ENCODE measurements around the gene CDC45. TPM values are rescaled to one million over a fixed set of nuclear protein-coding genes. Genes with fewer than 3 reads are reported as not detected.

Gene CDC45
- total RNA-seq, 2 donors from 2014 or later = 0.99 TPM; not detected in 1

GRCh38 chr22:19535001-19535400, 55.3 kb downstream of the CDC45 start:
- DNase-seq (ENCODE audit: low spot score) (no peak), ATAC-seq (ENCODE audit: insufficient number of reproducible peaks, low FRiP score, low read depth) (no peak)
- H3K36me3 ChIP-seq = no peaks in the 10 kb centered on the region
- no peaks in the 10 kb centered on the region for H3K9me3 ChIP-seq
- TF ChIP-seq, protein P1, sequence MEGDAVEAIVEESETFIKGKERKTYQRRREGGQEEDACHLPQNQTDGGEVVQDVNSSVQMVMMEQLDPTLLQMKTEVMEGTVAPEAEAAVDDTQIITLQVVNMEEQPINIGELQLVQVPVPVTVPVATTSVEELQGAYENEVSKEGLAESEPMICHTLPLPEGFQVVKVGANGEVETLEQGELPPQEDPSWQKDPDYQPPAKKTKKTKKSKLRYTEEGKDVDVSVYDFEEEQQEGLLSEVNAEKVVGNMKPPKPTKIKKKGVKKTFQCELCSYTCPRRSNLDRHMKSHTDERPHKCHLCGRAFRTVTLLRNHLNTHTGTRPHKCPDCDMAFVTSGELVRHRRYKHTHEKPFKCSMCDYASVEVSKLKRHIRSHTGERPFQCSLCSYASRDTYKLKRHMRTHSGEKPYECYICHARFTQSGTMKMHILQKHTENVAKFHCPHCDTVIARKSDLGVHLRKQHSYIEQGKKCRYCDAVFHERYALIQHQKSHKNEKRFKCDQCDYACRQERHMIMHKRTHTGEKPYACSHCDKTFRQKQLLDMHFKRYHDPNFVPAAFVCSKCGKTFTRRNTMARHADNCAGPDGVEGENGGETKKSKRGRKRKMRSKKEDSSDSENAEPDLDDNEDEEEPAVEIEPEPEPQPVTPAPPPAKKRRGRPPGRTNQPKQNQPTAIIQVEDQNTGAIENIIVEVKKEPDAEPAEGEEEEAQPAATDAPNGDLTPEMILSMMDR (IDR thresholded peaks at IDR 0.05) = no peak
- no peaks in the 10 kb centered on the region for H3K4me1 ChIP-seq (ENCODE audit: control insufficient read depth in 1 of 2, low read depth in 2 of 2)
- no peak overlapping the region for H3K27ac ChIP-seq
- H3K4me3 ChIP-seq = no peak overlapping the region
- H3K27me3 ChIP-seq (replicated peaks; ENCODE audit: insufficient read depth) = no peaks in the 10 kb centered on the region

- Histone ChIP-seq H3K36me3 (no peaks in the 10 kb centered on the region), H3K27ac (no peak overlapping the region), H3K4me3 (no peak overlapping the region), H3K27me3 (replicated peaks; ENCODE audit: insufficient read depth) (no peaks in the 10 kb centered on the region), H3K9me3 (no peaks in the 10 kb centered on the region), H3K4me1 (ENCODE audit: control insufficient read depth in 1 of 2, low read depth in 2 of 2) (no peaks in the 10 kb centered on the region)
- TF ChIP-seq, protein P1 (IDR thresholded peaks at IDR 0.05) = no peak
- no peak for ATAC-seq (ENCODE audit: insufficient number of reproducible peaks, low FRiP score, low read depth)
- no peak for DNase-seq (ENCODE audit: low spot score)
These were observed 56.8 kb downstream of the CDC45 start for GRCh38 chr22:19536564-19536963.

DNA sequence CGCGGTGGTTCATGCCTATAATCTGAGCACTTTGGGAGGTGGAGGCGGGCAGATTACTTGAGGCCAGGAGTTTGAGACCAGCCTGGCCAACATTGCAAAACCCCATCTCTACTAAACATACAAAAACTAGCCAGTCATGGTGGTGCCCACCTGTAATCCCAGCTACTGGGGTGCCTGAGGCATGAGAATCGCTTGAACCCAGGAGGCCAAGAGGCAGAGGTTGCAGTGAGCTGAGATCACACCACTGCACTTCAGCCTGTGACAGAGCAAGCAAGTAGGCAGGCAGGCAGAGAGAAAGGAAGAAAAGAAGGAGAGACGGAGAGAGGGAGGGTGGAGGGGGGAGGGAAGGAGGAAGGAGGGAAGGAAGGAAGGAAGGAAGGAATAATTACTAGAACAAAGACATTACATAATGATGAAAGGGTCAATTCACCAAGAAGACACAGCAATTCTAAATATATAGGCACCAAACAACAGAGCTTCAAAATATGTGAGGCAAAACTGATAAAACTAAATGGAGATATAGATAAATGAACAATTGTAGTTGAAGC, 58.3 kb downstream of the CDC45 start:
- no peaks in the 10 kb centered on the region for H3K4me1 ChIP-seq (ENCODE audit: control insufficient read depth in 1 of 2, low read depth in 2 of 2)
- H3K9me3 ChIP-seq = no peaks in the 10 kb centered on the region
- H3K36me3 ChIP-seq = no peaks in the 10 kb centered on the region
- H3K4me3 ChIP-seq = no peak overlapping the region
- no peak overlapping the region for H3K27ac ChIP-seq
- DNase-seq (ENCODE audit: low spot score) (no peak), ATAC-seq (ENCODE audit: insufficient number of reproducible peaks, low FRiP score, low read depth) (no peak)
- TF ChIP-seq, protein P1 (IDR thresholded peaks at IDR 0.05) = no peak
- H3K27me3 ChIP-seq (replicated peaks; ENCODE audit: insufficient read depth) = no peaks in the 10 kb centered on the region

- Histone ChIP-seq H3K4me1 (ENCODE audit: control insufficient read depth in 1 of 2, low read depth in 2 of 2) (no peaks in the 10 kb centered on the region), H3K27ac (no peak overlapping the region), H3K4me3 (no peak overlapping the region), H3K27me3 (replicated peaks; ENCODE audit: insufficient read depth) (no peaks in the 10 kb centered on the region), H3K9me3 (no peaks in the 10 kb centered on the region), H3K36me3 (no peaks in the 10 kb centered on the region)
- TF ChIP-seq, protein P1 (IDR thresholded peaks at IDR 0.05) = no peak
- DNase-seq (ENCODE audit: low spot score) = no peak
- no peak for ATAC-seq (ENCODE audit: insufficient number of reproducible peaks, low FRiP score, low read depth)
These were observed 60.7 kb downstream of the CDC45 start for GRCh38 chr22:19540394-19540793.

GRCh38 chr22:19543970-19544708, 64.4 kb downstream of the CDC45 start:
- H3K4me3 ChIP-seq = no peak overlapping the region
- no peaks in the 10 kb centered on the region for H3K36me3 ChIP-seq
- H3K9me3 ChIP-seq = no peaks in the 10 kb centered on the region
- no peaks in the 10 kb centered on the region for H3K27me3 ChIP-seq (replicated peaks; ENCODE audit: insufficient read depth)
- TF ChIP-seq, protein P1 (IDR thresholded peaks at IDR 0.05) = no peak
- no peak for ATAC-seq (ENCODE audit: insufficient number of reproducible peaks, low FRiP score, low read depth)
- H3K4me1 ChIP-seq (ENCODE audit: control insufficient read depth in 1 of 2, low read depth in 2 of 2) = no peaks in the 10 kb centered on the region
- no peak for DNase-seq (ENCODE audit: low spot score)
- H3K27ac ChIP-seq = no peak overlapping the region
